Calu3 (cell line): ENCODE data around the gene LRRN2. TPM values are rescaled to one million over a fixed set of nuclear protein-coding genes. Genes with fewer than 3 reads are reported as not detected.

Experiments
- BruUV-seq: library from RNA; stranded (reverse); fragments of 400-500 nt; replicated peaks from 2 replicates; lab custom pipeline; 2021; lab: Mats Ljungman, UMichigan
- CTCF ChIA-PET: fragments of 300-600 bp; sonication (Branson Sonifier 250); formaldehyde crosslinking; loops from one replicate; lab custom pipeline; 2022; ENCODE audit warnings: antibody characterized with exemption; lab: Charles Lee
- DNase-seq: peaks from one replicate; pipeline ENCODE4 v3.0.0; 2022
- H3K27ac Mint-ChIP-seq: one replicate; pipeline ENCODE4 v1.8.0; 2022; ENCODE audit warnings: mixed read lengths; ENCODE audit not compliant: unreplicated experiment
- H3K27me3 Mint-ChIP-seq: one replicate; pipeline ENCODE4 v1.8.0; 2022; ENCODE audit warnings: mixed read lengths; ENCODE audit not compliant: unreplicated experiment
- H3K36me3 Mint-ChIP-seq: one replicate; pipeline ENCODE4 v1.8.0; 2022; ENCODE audit warnings: mild to moderate bottlenecking, moderate library complexity, mixed read lengths; ENCODE audit not compliant: insufficient read depth, unreplicated experiment
- H3K4me1 Mint-ChIP-seq: one replicate; pipeline ENCODE4 v1.8.0; 2022; ENCODE audit warnings: mild to moderate bottlenecking, low read depth, mixed read lengths; ENCODE audit not compliant: unreplicated experiment
- H3K4me3 Mint-ChIP-seq: one replicate; pipeline ENCODE4 v1.8.0; 2022; ENCODE audit warnings: mild to moderate bottlenecking, low read depth, moderate library complexity, mixed read lengths; ENCODE audit not compliant: unreplicated experiment
- H3K9me3 Mint-ChIP-seq: one replicate; pipeline ENCODE4 v1.8.0; 2022; ENCODE audit warnings: low read depth, mixed read lengths; ENCODE audit not compliant: unreplicated experiment
- CTCF ChIP-seq: fragments of 200-600 bp; IDR thresholded peaks from one replicate; pipeline ENCODE4 v1.8.0; 2022; ENCODE audit warnings: antibody characterized with exemption; ENCODE audit not compliant: unreplicated experiment
- intact Hi-C: fragments of 100-400 bp; cut with micrococcal nuclease; formaldehyde crosslinking; loops from one replicate; pipeline ENCODE4 v1.10.0; 2022; ENCODE audit not compliant: unreplicated experiment
- total RNA-seq: library from RNA; stranded (reverse); gene quantifications from 2 replicates; pipeline ENCODE4 v1.2.3, GENCODE V29; 2022

The LRRN2 gene
- total RNA-seq, 1 experiment from 2014 or later: not detected

- Mint-ChIP-seq H3K27ac (no peak overlapping the region), H3K9me3 (no peaks in the 10 kb centered on the region), H3K36me3 (no peaks in the 10 kb centered on the region), H3K27me3 (peaks cover 51% of the 10 kb centered on the region), H3K4me1 (peaks cover 28% of the 10 kb centered on the region), H3K4me3 (no peak overlapping the region)
- DNase-seq: no peak
- CTCF ChIA-PET: no interaction called here
- no TSS peak for BruUV-seq
- intact Hi-C loops: no loop called here
- no peak for TF ChIP-seq CTCF
Measured at GRCh38 chr1:204706838-204707509, 21.4 kb upstream of the LRRN2 start.

GRCh38 chr1:204705888-204706837, 20.6 kb upstream of the LRRN2 start:
- DNase-seq: no peak
- Mint-ChIP-seq H3K27me3 (peaks cover 51% of the 10 kb centered on the region), H3K36me3 (no peaks in the 10 kb centered on the region), H3K27ac (no peak overlapping the region), H3K4me3 (no peak overlapping the region), H3K4me1 (peaks cover 28% of the 10 kb centered on the region), H3K9me3 (no peaks in the 10 kb centered on the region)
- no peak for TF ChIP-seq CTCF
- CTCF ChIA-PET: no interaction called here
- BruUV-seq: no TSS peak
- intact Hi-C loops: no loop called here

- H3K27me3 Mint-ChIP-seq: peaks cover 51% of the 10 kb centered on the region
- intact Hi-C loops: no loop called here
- H3K4me3 Mint-ChIP-seq: no peak overlapping the region
Measured at GRCh38 chr1:204705493-204705811, 19.9 kb upstream of the LRRN2 start.

More at GRCh38 chr1:204705493-204705811, 19.9 kb upstream of the LRRN2 start:
- DNase-seq: no peak
- BruUV-seq: no TSS peak
- H3K36me3 Mint-ChIP-seq: no peaks in the 10 kb centered on the region
- TF ChIP-seq CTCF: no peak
- H3K4me1 Mint-ChIP-seq: peaks cover 28% of the 10 kb centered on the region
- H3K9me3 Mint-ChIP-seq: no peaks in the 10 kb centered on the region
- CTCF ChIA-PET: interaction anchor here (0.5 kb wide), 1 partner anchor 13 kb away, joined by 3 read pairs; no protein-coding TSS in a partner anchor
- H3K27ac Mint-ChIP-seq: no peak overlapping the region
